ENCODE data around the gene KBTBD6. TPM values are rescaled to one million over a fixed set of nuclear protein-coding genes. Genes with fewer than 3 reads are reported as not detected.

KBTBD6 gene
- total and polyA plus RNA-seq, 2 of the 13 experiments (the other 11 are each of a cell fraction or from before 2014, with no cell fraction given) = 4.4 to 12.0 TPM

DNA sequence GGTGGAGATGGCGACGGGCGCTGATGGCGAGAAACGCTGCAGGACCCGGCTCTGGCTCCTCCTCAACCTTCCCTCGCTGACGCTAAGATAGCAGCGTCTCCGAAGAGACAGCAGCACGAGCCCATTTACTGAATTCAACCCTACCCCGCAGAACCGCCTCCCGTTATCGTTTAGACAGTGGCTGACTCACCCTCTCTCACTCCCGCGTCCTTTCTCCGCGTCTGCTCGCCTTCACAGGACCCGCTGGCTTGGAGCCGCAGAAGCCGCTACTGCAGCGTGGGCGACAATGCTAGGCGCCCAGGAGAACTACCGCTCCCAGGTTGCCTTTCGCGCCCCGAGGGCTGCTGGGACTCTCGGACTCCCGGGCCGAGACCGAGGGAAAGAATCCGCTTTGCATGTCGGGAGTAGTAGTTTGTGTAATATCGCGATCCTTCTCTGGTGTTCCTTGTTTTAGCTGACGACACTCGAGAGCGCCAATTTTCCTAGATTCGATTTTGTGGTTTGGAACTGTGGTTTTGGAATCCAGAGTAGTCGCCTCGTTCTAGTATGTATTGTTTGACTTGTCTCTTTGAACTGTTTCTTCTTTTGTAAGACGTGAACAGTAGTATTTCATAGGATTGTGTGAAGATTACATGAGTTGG is at the start of gene KBTBD6 (continued):
- TF ChIP-seq HIC2 (CRISPR knock-in tag; IDR thresholded peaks at IDR 0.05; ENCODE audit: low read depth) (no peak), IRF2 (CRISPR knock-in tag; IDR thresholded peaks at IDR 0.05) (peak; percentile 99), CENPX (CRISPR knock-in tag; IDR thresholded peaks at IDR 0.05) (no peak), ZBTB1 (CRISPR knock-in tag; IDR thresholded peaks at IDR 0.05; ENCODE audit: borderline replicate concordance) (no peak), ZNF619 (CRISPR knock-in tag; IDR thresholded peaks at IDR 0.05) (peak; percentile 86; the same call in 1 of the 2 replicates), MEIS1 (CRISPR knock-in tag; IDR thresholded peaks at IDR 0.05; ENCODE audit: borderline replicate concordance) (no peak), MTA1 (CRISPR knock-in tag; IDR thresholded peaks at IDR 0.05; ENCODE audit: borderline replicate concordance) (no peak), ATF4 (CRISPR knock-in tag; IDR thresholded peaks at IDR 0.05) (peak in 1 of 2 experiments; percentile 89; a peak in 2 of 4 replicates), ATF1 (CRISPR knock-in tag; IDR thresholded peaks at IDR 0.05) (peak; percentile 95), TCF7L2 (IDR thresholded peaks at IDR 0.05; ENCODE audit: low read depth, low read length) (no peak), LCORL (IDR thresholded peaks at IDR 0.05) (no peak), LCORL (CRISPR knock-in tag; IDR thresholded peaks at IDR 0.05) (no peak), TRIM24 (CRISPR knock-in tag; IDR thresholded peaks at IDR 0.05) (no peak), SP5 (CRISPR knock-in tag; IDR thresholded peaks at IDR 0.05; ENCODE audit: borderline replicate concordance, low read depth) (no peak), ZNF878 (CRISPR knock-in tag; IDR thresholded peaks at IDR 0.05) (no peak; the same call in 1 of the 2 replicates), MEF2D (CRISPR knock-in tag; IDR thresholded peaks at IDR 0.05) (peak; percentile 45; the same call in 1 of the 2 replicates), ZBTB33 (CRISPR knock-in tag; IDR thresholded peaks at IDR 0.05) (peak; percentile 45; the same call in 1 of the 2 replicates), TBP (CRISPR knock-in tag; IDR thresholded peaks at IDR 0.05) (peak; percentile 97; the same call in 1 of the 2 replicates)
- TF ChIP-seq, protein P1, sequence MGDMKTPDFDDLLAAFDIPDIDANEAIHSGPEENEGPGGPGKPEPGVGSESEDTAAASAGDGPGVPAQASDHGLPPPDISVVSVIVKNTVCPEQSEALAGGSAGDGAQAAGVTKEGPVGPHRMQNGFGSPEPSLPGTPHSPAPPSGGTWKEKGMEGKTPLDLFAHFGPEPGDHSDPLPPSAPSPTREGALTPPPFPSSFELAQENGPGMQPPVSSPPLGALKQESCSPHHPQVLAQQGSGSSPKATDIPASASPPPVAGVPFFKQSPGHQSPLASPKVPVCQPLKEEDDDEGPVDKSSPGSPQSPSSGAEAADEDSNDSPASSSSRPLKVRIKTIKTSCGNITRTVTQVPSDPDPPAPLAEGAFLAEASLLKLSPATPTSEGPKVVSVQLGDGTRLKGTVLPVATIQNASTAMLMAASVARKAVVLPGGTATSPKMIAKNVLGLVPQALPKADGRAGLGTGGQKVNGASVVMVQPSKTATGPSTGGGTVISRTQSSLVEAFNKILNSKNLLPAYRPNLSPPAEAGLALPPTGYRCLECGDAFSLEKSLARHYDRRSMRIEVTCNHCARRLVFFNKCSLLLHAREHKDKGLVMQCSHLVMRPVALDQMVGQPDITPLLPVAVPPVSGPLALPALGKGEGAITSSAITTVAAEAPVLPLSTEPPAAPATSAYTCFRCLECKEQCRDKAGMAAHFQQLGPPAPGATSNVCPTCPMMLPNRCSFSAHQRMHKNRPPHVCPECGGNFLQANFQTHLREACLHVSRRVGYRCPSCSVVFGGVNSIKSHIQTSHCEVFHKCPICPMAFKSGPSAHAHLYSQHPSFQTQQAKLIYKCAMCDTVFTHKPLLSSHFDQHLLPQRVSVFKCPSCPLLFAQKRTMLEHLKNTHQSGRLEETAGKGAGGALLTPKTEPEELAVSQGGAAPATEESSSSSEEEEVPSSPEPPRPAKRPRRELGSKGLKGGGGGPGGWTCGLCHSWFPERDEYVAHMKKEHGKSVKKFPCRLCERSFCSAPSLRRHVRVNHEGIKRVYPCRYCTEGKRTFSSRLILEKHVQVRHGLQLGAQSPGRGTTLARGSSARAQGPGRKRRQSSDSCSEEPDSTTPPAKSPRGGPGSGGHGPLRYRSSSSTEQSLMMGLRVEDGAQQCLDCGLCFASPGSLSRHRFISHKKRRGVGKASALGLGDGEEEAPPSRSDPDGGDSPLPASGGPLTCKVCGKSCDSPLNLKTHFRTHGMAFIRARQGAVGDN (CRISPR knock-in tag; IDR thresholded peaks at IDR 0.05) = peak; percentile 72
- TF ChIP-seq, protein P2, sequence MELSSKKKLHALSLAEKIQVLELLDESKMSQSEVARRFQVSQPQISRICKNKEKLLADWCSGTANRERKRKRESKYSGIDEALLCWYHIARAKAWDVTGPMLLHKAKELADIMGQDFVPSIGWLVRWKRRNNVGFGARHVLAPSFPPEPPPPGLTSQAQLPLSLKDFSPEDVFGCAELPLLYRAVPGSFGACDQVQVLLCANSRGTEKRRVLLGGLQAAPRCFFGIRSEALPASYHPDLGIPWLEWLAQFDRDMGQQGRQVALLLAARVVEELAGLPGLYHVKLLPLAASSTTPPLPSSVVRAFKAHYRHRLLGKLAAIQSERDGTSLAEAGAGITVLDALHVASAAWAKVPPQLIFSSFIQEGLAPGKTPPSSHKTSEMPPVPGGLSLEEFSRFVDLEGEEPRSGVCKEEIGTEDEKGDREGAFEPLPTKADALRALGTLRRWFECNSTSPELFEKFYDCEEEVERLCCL (CRISPR knock-in tag; IDR thresholded peaks at IDR 0.05; ENCODE audit: borderline replicate concordance) = no peak

All from HepG2 (cell line).